Spinal cord (tissue), 10 donors: ENCODE measurements around the gene NCAM1. TPM values are rescaled to one million over a fixed set of nuclear protein-coding genes. Genes with fewer than 3 reads are reported as not detected.
"Not testable (repeated sequence)": the region's sequence is repeated elsewhere in the genome, so short reads cannot be mapped to it uniquely, and the experiment has no call there.

Experiments
- DNase-seq, 6 donors: peaks; one replicate each; pipeline versions ENCODE4 v3.0.0 to v3.0.0-alpha.2; 2013 to 2015; ENCODE audit warnings: low spot score in 6 of 6, low read depth in 4 of 6
- H3K27ac ChIP-seq: one replicate; pipeline ENCODE4 v1.5.1; 2013; ENCODE audit warnings: low read depth, low read length, control low read depth
- H3K27me3 ChIP-seq: one replicate; pipeline ENCODE4 v1.6.1; 2013; ENCODE audit warnings: low read length; ENCODE audit not compliant: control insufficient read depth, insufficient read depth
- H3K36me3 ChIP-seq: one replicate; pipeline ENCODE4 v1.6.1; 2013; ENCODE audit warnings: low read length; ENCODE audit not compliant: control insufficient read depth, insufficient read depth
- H3K4me1 ChIP-seq: one replicate; pipeline ENCODE4 v1.6.1; 2013; ENCODE audit warnings: low read length; ENCODE audit not compliant: control insufficient read depth, insufficient read depth
- H3K4me3 ChIP-seq: one replicate; pipeline ENCODE4 v1.5.1; 2013; ENCODE audit warnings: low read depth, low read length, control low read depth
- H3K9me3 ChIP-seq: one replicate; pipeline ENCODE4 v1.6.1; 2013; ENCODE audit warnings: low read length; ENCODE audit not compliant: control insufficient read depth, insufficient read depth
- WGBS: methylation state at CpG from one replicate; pipeline ENCODE4 v1.1.5; 2013; ENCODE audit warnings: missing lambda C conversion rate; ENCODE audit not compliant: insufficient coverage; 5-methylcytosine and 5-hydroxymethylcytosine counted together
- long read RNA-seq, 4 donors: transcript quantifications; one replicate each; lab custom pipeline, GENCODE V29; 2026
- polyA plus RNA-seq, 2 donors: library from polyadenylated mRNA; unstranded; fragments of 120-200 nt; gene quantifications; one replicate each; pipeline ENCODE4 v1.2.1, GENCODE V29; 2013; ENCODE audit not compliant: insufficient read length in 2 of 2
- total RNA-seq, 2 donors: library from RNA; depleted of rRNA in 1 of 2; stranded (reverse); fragments of 120-200 nt in 1 of 2; fragments of >200 nt in 1 of 2; gene quantifications; one replicate each; pipeline versions ENCODE4 v1.2.3 to v1.2.4, GENCODE V29; 2013 to 2014
- donor health status: healthy.

The NCAM1 gene
- 100 to 1,000 TPM; 205 to 305 TPM for total RNA-seq
- 100 to 1,000 TPM; 462 to 523 TPM for polyA plus RNA-seq
- long read RNA-seq, donor 1, transcript NCAM1-216 (3 exons, 560 nt): major isoform, 13 of 136 reads
- long read RNA-seq, donor 1, partial matches to known transcripts: 114 of 136 reads
- long read RNA-seq, donor 1, other reads (novel, unspliced or antisense): 6 of 136 reads
- long read RNA-seq, donor 2, transcript NCAM1-216 (3 exons, 560 nt): major isoform, 15 of 71 reads
- long read RNA-seq, donor 2, partial matches to known transcripts: 54 of 71 reads
- long read RNA-seq, donor 2, other reads (novel, unspliced or antisense): 0 of 71 reads
- long read RNA-seq, donor 3, transcript NCAM1-216 (3 exons, 560 nt): major isoform, 21 of 285 reads
- long read RNA-seq, donor 3, partial matches to known transcripts: 264 of 285 reads
- long read RNA-seq, donor 3, other reads (novel, unspliced or antisense): 0 of 285 reads
- long read RNA-seq, donor 4, transcript NCAM1-216 (3 exons, 560 nt): major isoform, 5 of 5 reads
- long read RNA-seq, donor 4, partial matches to known transcripts: 0 of 5 reads
- long read RNA-seq, donor 4, other reads (novel, unspliced or antisense): 0 of 5 reads

DNA sequence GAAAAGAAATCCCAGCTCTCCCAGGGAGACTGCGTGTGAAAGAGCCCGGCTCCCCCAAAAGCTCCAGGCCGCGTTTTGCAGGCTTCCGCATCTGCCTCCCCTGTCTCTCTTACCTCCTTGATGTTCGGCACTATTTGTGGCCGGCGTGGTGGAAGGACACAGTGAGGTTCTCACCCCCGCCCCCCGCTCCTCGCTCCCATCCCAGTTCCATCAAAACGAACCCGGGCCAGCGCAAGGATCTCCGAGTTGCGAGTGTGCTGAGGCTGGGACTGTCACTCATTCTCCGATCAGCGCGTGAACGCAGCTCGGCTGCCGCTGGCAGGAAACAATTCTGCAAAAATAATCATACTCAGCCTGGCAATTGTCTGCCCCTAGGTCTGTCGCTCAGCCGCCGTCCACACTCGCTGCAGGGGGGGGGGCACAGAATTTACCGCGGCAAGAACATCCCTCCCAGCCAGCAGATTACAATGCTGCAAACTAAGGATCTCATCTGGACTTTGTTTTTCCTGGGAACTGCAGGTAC, at the start of gene NCAM1:
TSS of gene NCAM1 (plus strand) at position 275 of the 523 bp plus-strand sequence.
- peaks cover 6% of the 10 kb centered on the region for H3K4me1 ChIP-seq
- H3K27me3 ChIP-seq: no peaks in the 10 kb centered on the region
- H3K27ac ChIP-seq: peak within 1 kb of the TSS; percentile 88
- H3K4me3 ChIP-seq: peak within 1 kb of the TSS; percentile 86
- DNase-seq: peak; percentile 88 to 100 (median 97)
- WGBS: 0% methylated on average over 28 of the region's 28 CpGs
- no peaks in the 10 kb centered on the region for H3K9me3 ChIP-seq
- H3K36me3 ChIP-seq: no peaks in the 10 kb centered on the region

DNA sequence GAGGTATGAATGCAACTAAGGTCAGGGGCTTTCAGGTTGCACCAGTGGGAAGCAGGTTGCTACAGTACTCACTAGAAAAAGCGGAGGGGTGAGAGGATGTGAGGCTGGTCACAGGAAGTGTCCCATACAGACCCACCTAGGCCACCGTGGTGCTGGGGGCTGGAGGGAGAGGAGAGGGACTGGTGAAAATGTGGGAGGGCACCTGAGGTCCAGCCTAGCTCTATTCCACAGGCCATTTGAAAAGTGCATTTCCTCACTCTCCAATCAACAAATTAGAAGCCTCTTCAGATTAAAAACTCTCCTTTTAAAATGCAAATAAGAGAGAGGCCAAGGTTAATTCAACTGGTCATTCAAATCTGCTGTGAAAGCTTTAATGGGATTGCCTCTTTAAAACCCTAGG, 38.6 kb upstream of the NCAM1 start:
- no peaks in the 10 kb centered on the region for H3K9me3 ChIP-seq
- H3K27ac ChIP-seq: no peak overlapping the region
- H3K4me1 ChIP-seq: no peaks in the 10 kb centered on the region
- no CpG with 5 or more reads among the region's 2 CpGs for WGBS
- no peak overlapping the region for H3K4me3 ChIP-seq
- no peaks in the 10 kb centered on the region for H3K27me3 ChIP-seq
- no peaks in the 10 kb centered on the region for H3K36me3 ChIP-seq
- DNase-seq: peak in 1 of 6 donors; percentile 12

DNA sequence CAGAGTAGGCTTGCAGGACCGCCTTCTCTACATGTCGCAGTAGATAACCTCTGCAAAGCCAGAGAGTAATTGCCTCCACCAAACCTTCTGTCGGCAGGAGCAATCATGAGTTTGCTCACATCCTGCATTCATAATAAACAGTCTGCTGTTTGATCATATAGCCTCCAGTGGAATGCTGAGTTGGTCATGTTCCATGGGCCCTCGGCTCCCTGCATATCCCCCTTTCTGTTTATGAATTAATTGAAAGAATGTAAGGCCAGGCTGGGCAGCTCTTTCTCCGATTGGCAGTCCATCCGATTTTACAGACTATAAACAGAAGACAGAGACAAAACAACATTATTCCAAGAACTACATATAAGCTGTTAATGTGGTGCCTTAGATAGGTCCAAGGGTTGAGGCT, 36.4 kb upstream of the NCAM1 start:
- H3K27me3 ChIP-seq, H3K4me3 ChIP-seq, DNase-seq, H3K4me1 ChIP-seq, H3K9me3 ChIP-seq, H3K36me3 ChIP-seq, H3K27ac ChIP-seq: not testable (repeated sequence)
- WGBS: no CpG with 5 or more reads among the region's 6 CpGs

DNA sequence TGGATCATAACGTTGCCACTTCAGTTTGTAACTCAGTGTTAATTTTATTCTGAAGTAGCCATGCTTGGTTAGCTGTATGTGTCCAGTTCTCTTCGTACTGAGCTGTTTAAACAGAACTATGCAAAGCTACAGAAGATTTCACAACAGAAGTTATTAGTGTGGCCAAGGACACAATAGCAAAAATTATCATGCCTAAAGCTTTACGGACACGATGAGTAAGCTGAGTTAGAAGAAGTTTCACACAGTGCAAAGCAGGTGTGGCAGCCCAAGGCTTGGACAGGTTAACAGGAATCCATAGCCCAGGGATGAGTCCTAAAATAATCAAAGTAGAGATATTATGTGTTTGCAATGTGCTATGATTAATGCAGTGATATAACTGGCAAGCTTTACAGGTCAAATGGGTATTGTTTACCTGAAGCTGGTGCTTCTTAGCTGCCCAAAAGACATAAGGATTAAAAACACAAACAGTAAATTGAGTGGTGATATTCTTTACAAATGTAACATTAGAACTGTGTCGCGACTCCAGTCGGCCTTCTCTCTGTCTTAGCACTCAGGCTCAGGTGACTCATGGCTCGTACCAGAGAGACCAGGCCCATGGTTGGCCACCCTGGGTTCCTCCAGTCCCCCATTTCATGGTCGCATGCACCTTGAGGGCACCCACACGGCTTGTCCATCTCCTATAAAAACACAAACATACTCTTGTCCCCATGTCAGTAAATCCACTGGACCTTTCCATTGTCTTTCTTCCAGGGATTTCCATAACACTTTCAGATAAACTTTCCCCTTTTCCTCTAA, 35.5 kb upstream of the NCAM1 start:
- Histone ChIP-seq H3K9me3 (no peaks in the 10 kb centered on the region), H3K36me3 (no peaks in the 10 kb centered on the region), H3K4me1 (no peaks in the 10 kb centered on the region), H3K27ac (no peak overlapping the region), H3K4me3 (no peak overlapping the region), H3K27me3 (no peaks in the 10 kb centered on the region)
- 81% methylated on average over 6 of the region's 10 CpGs for WGBS
- DNase-seq: no peak

DNA sequence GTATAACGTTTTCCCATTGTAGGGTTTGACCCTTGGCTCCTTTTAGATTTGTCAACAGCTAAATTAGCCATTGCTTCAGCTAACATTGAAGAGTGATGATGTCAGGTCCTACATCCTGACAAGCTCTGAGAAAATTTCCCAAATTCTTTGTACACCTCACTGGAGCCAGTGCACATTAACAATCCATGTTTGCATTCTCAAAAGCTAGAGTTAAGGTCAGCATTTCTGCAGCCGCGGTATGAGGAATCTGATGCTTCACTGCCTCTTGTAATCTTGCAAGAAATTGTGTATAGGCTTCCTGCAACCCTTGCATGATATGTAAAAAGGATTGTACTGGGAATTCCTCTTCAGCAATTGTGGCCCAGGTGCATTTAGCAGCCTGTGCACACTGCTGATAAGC, 33.1 kb upstream of the NCAM1 start:
- Histone ChIP-seq H3K9me3 (no peaks in the 10 kb centered on the region), H3K4me1 (no peaks in the 10 kb centered on the region), H3K27me3 (no peaks in the 10 kb centered on the region), H3K4me3 (no peak overlapping the region), H3K36me3 (no peaks in the 10 kb centered on the region), H3K27ac (no peak overlapping the region)
- 45% methylated on average over 3 of the region's 3 CpGs for WGBS
- DNase-seq: peak in 1 of 6 donors; percentile 37

DNA sequence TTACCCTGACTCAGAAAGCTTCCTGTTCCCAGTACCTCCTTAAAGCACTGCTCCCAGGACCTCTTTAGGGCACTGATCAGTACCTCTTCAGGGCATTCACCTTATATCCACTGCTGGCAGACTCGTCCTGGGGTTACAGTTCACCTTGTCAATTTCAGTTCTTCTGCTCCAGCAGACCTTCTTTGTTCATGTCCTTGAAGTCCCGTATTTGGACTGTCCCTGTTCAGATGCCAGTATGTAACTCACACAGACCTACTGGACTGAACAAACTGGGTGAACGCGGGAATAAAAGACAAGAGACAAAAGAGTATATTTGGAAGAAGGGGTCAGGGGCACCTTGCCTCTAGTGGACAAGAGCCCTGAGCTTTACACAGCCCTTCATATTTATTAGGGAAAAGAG, 31.8 kb upstream of the NCAM1 start:
- Histone ChIP-seq H3K27me3 (no peaks in the 10 kb centered on the region), H3K9me3 (no peaks in the 10 kb centered on the region), H3K4me1 (no peaks in the 10 kb centered on the region), H3K27ac (no peak overlapping the region), H3K36me3 (no peaks in the 10 kb centered on the region), H3K4me3 (no peak overlapping the region)
- no peak for DNase-seq
- 77% methylated on average over 1 of the region's 4 CpGs for WGBS

DNA sequence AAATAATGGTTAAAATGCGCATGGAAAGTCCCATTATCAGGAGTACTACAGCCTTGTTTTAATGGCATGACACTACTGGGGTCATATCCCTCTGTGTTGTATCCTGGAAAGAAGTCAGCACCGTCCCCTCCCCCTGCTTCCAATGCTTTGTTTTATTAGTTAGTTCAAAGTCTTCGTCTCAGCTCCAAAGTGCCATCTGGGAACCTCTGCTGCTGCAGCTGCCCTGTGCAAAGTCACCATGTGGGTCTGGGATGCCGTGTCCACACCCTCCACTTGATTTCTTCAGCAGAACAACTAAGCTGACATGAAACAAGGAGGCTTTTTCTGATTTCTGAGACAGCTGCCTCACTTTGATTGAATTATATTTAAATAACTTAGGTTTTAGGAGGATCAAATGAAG, 29.5 kb upstream of the NCAM1 start:
- Histone ChIP-seq H3K27me3 (no peaks in the 10 kb centered on the region), H3K27ac (no peak overlapping the region), H3K36me3 (no peaks in the 10 kb centered on the region), H3K4me3 (no peak overlapping the region), H3K9me3 (no peaks in the 10 kb centered on the region), H3K4me1 (no peaks in the 10 kb centered on the region)
- no peak for DNase-seq
- 79% methylated on average over 3 of the region's 4 CpGs for WGBS

DNA sequence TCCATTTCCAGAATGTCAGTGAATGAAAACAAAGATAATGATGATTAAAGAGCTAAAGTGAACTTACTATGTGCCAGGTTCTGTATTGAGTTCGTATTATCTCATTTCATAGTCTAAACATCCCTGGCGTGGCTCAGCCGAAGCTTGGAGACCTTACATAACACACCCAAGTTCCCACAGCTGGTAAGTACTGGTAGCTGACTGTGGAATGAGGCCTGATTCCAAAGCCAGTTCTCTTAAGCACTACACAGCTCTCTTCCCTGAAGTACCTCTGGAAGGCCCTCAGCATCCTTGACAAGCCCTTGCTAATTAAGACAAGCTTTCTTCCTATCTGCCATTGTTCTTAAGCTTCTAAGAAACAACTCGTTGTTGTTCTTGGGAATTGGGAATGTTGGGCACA, 28.6 kb upstream of the NCAM1 start:
- Histone ChIP-seq H3K9me3 (no peaks in the 10 kb centered on the region), H3K27ac (no peak overlapping the region), H3K4me3 (no peak overlapping the region), H3K27me3 (no peaks in the 10 kb centered on the region), H3K4me1 (no peaks in the 10 kb centered on the region), H3K36me3 (no peaks in the 10 kb centered on the region)
- WGBS: 60% methylated on average over 1 of the region's 4 CpGs
- no peak for DNase-seq

DNA sequence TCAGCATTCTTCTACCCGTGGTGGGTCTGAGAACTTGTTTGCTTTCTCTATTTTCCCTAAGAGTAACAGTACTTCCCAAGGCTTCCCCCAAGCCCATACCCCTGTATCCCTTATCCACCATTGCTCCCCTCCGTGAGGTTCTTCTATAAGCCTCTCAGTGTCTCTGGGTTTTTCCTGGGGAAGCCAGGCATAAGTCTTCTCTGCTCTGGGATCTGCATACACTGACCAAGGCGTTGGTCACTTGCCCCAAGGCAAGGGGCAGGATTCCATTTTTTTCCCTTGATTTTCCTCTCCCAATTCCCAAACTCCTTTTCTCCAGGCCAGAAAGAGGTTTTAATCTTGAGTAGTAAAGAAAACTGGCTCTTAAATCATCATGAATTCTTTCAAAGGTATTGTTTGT, 27.2 kb upstream of the NCAM1 start:
- no peak overlapping the region for H3K4me3 ChIP-seq
- no peaks in the 10 kb centered on the region for H3K27me3 ChIP-seq
- H3K9me3 ChIP-seq: no peaks in the 10 kb centered on the region
- H3K27ac ChIP-seq: no peak overlapping the region
- 49% methylated on average over 2 of the region's 3 CpGs for WGBS
- H3K4me1 ChIP-seq: no peaks in the 10 kb centered on the region
- no peaks in the 10 kb centered on the region for H3K36me3 ChIP-seq
- DNase-seq: no peak
